ENCODE measurements around the gene UBE2Q1.

DNA sequence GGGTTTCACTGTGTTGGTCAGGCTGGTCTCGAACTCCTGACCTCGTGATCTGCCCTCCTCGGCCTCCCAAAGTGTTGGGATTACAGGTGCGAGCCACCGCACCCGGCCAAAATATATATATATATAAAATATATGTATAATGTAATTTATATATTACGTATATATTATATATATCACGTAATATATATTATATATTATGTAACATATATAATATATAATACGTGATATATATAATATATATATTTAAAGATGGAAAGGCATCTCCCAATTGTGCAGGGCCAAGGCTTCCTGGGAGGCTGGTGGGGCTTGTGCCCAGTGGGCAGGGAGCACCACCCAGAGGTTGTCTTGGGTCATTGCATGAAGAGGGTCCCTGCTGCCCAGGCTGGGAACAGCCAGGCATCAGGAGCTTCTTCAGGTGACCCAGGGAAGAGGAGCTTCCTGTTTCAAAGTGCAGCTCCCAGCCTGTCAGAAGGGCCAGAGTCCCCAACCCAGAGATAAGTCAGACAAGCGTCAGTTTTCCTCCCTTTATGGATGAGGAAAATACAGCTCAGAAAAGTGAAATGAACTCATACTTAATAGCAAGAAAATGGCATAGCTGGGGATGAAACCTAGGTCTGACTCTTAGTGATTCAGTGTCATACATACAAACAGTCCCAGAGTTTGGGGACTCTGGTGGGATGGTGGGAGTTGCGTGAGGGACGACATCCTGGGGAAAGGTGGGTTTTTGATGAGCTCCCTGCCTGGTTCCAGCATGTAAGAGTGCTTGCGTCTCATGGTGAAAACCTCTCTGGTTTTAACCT lies 12.0 kb downstream of the UBE2Q1 start:
- TF ChIP-seq CTCF (IDR thresholded peaks at IDR 0.05; ENCODE audit: borderline replicate concordance, extremely low read depth, low read length, poor library complexity, severe bottlenecking) (peak; percentile 73), EZH2 (IDR thresholded peaks at IDR 0.05; ENCODE audit: borderline replicate concordance, low read depth, low read length, severe bottlenecking) (no peak)
